Panc1 (cell line): ENCODE data around the gene ELOVL2. TPM values are rescaled to one million over a fixed set of nuclear protein-coding genes. Genes with fewer than 3 reads are reported as not detected.

Source experiments
- ATAC-seq: fragments of 200-7000 bp; cut with Tn5 transposase; 2 replicates; pipeline ENCODE4 v1.9.1; 2020; ENCODE audit warnings: mild to moderate bottlenecking, moderate library complexity
- BruUV-seq: library from RNA; stranded (reverse); fragments of 400-500 nt; replicated peaks from 2 replicates; lab custom pipeline; 2021; lab: Mats Ljungman, UMichigan
- CTCF ChIA-PET: fragments of 300-600 bp; sonication (Branson Sonifier 250); formaldehyde crosslinking; loops from one replicate; lab custom pipeline; 2022; ENCODE audit warnings: antibody characterized with exemption; lab: Charles Lee
- POLR2A ChIA-PET: fragments of 300-600 bp; sonication (Branson Sonifier 250); formaldehyde crosslinking; loops from one replicate; lab custom pipeline; 2022; ENCODE audit warnings: antibody characterized with exemption; lab: Charles Lee
- DNase-seq: peaks from one replicate; pipeline ENCODE4 v3.0.0-alpha.2; 2010; ENCODE audit warnings: low read depth, low spot score
- H3K27ac ChIP-seq: 2 replicates; pipeline ENCODE4 v1.5.1; 2011; ENCODE audit warnings: mild to moderate bottlenecking, low read length, inconsistent platforms
- H3K27me3 ChIP-seq: fragments of 200-500 bp; sonication (Bioruptor generic); 2 replicates; pipeline ENCODE4 v1.6.0; 2014; ENCODE audit warnings: low read length, inconsistent platforms; ENCODE audit not compliant: control insufficient read depth, insufficient read depth
- H3K36me3 ChIP-seq: fragments of 200-500 bp; sonication (Bioruptor generic); 2 replicates; pipeline ENCODE4 v1.5.1; 2014; ENCODE audit warnings: inconsistent platforms, mild to moderate bottlenecking, low read length, moderate library complexity; ENCODE audit not compliant: control insufficient read depth, insufficient read depth
- H3K4me1 ChIP-seq: 2 replicates; pipeline ENCODE4 v1.5.1; 2011; ENCODE audit warnings: inconsistent platforms, mild to moderate bottlenecking, low read length, moderate library complexity; ENCODE audit not compliant: control insufficient read depth, insufficient read depth
- H3K4me3 ChIP-seq, 2 experiments: 2 replicates each; pipeline ENCODE4 v1.5.1; 2011 to 2012; ENCODE audit warnings: low read depth in 2 of 2, low read length in 2 of 2, mild to moderate bottlenecking in 2 of 2, inconsistent platforms in 1 of 2, moderate library complexity in 1 of 2
- H3K9me3 ChIP-seq: fragments of 200-500 bp; sonication (Bioruptor generic); 2 replicates; pipeline ENCODE4 v1.5.1; 2014; ENCODE audit warnings: low read depth, mild to moderate bottlenecking, inconsistent platforms, low read length, moderate library complexity; ENCODE audit not compliant: control insufficient read depth, insufficient read depth
- CTCF ChIP-seq: fragments of 450-650 bp; IDR thresholded peaks from 2 replicates; pipeline ENCODE4 v1.5.1; 2017; ENCODE audit warnings: mild to moderate bottlenecking
- POLR2AphosphoS5 ChIP-seq: IDR thresholded peaks from 2 replicates; pipeline ENCODE4 v1.6.1; 2012; ENCODE audit warnings: mild to moderate bottlenecking, low read depth, low read length, moderate library complexity
- SIN3A ChIP-seq: IDR thresholded peaks from 2 replicates; pipeline ENCODE4 v1.6.1; 2012; ENCODE audit warnings: low read depth, mild to moderate bottlenecking, low read length, moderate library complexity, borderline replicate concordance; ENCODE audit not compliant: insufficient read depth
- TCF7L2 ChIP-seq: IDR thresholded peaks from 2 replicates; pipeline ENCODE4 v1.6.1; 2011; ENCODE audit warnings: mild to moderate bottlenecking, low read depth, low read length, inconsistent platforms
- in situ Hi-C: cut with HindIII; loops from 2 replicates; pipeline ENCODE4 v1.10.0; 2016; ENCODE audit warnings: low sequenced_read_pairs, low pct_unique_long_range_greater_than_20kb
- intact Hi-C: fragments of 100-400 bp; cut with micrococcal nuclease; formaldehyde crosslinking; loops from one replicate; pipeline ENCODE4 v1.10.0; 2022; ENCODE audit not compliant: unreplicated experiment
- total RNA-seq: library from RNA; stranded (reverse); gene quantifications from one replicate; pipeline ENCODE4 v1.2.1, GENCODE V29; 2021; ENCODE audit not compliant: unreplicated experiment
- TF ChIP-seq, protein P1 (sequence below), 2 experiments: IDR thresholded peaks; 2 replicates each; pipeline ENCODE4 v1.6.1; 2011 to 2012; ENCODE audit warnings: low read depth in 2 of 2, control low read depth in 1 of 2, low read length in 1 of 2, mild to moderate bottlenecking in 1 of 2, moderate library complexity in 1 of 2; ENCODE audit not compliant: insufficient read depth in 1 of 2

ELOVL2 gene
- total RNA-seq, 1 experiment from 2014 or later: 27.8 TPM

DNA sequence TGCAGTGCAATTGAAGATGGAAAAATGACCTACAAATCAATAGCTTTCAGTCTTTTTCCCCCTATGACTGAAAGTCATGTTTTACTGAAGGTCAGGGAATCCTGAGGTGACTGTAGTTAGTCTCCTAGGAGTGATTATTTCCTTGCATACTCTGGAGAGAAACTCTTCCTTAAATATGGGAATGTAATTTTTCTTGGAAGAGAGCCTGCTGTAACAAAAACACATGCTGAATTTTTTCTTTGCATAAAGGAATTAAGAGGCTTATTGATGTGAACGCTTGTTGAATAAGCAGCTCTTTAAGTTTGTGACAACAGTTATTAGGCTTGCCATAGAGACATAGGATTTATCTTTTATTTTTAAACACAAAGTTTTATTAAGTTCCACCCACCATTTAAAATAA, 64.5 kb downstream of the ELOVL2 start:
- Histone ChIP-seq H3K36me3 (no peaks in the 10 kb centered on the region), H3K27ac (no peak overlapping the region), H3K4me3 (no peak overlapping the region), H3K9me3 (no peaks in the 10 kb centered on the region), H3K27me3 (no peaks in the 10 kb centered on the region), H3K4me1 (no peaks in the 10 kb centered on the region)
- TF ChIP-seq SIN3A (no peak), POLR2AphosphoS5 (no peak), TCF7L2 (no peak), CTCF (no peak)
- TF ChIP-seq, protein P1, sequence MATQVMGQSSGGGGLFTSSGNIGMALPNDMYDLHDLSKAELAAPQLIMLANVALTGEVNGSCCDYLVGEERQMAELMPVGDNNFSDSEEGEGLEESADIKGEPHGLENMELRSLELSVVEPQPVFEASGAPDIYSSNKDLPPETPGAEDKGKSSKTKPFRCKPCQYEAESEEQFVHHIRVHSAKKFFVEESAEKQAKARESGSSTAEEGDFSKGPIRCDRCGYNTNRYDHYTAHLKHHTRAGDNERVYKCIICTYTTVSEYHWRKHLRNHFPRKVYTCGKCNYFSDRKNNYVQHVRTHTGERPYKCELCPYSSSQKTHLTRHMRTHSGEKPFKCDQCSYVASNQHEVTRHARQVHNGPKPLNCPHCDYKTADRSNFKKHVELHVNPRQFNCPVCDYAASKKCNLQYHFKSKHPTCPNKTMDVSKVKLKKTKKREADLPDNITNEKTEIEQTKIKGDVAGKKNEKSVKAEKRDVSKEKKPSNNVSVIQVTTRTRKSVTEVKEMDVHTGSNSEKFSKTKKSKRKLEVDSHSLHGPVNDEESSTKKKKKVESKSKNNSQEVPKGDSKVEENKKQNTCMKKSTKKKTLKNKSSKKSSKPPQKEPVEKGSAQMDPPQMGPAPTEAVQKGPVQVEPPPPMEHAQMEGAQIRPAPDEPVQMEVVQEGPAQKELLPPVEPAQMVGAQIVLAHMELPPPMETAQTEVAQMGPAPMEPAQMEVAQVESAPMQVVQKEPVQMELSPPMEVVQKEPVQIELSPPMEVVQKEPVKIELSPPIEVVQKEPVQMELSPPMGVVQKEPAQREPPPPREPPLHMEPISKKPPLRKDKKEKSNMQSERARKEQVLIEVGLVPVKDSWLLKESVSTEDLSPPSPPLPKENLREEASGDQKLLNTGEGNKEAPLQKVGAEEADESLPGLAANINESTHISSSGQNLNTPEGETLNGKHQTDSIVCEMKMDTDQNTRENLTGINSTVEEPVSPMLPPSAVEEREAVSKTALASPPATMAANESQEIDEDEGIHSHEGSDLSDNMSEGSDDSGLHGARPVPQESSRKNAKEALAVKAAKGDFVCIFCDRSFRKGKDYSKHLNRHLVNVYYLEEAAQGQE (IDR thresholded peaks at IDR 0.05; ENCODE audit: insufficient read depth in 1 of 2, low read depth in 2 of 2, low read length in 1 of 2): no peak
- intact Hi-C loops (no loop called here), in situ Hi-C loops (no loop called here)
- POLR2A ChIA-PET: no interaction called here
- ATAC-seq (no peak), DNase-seq (no peak)
- CTCF ChIA-PET: no interaction called here
- BruUV-seq: no TSS peak

GRCh38 chr6:10977231-10977968, 66.7 kb downstream of the ELOVL2 start:
- H3K9me3 ChIP-seq: no peaks in the 10 kb centered on the region
- in situ Hi-C loops: no loop called here

DNA sequence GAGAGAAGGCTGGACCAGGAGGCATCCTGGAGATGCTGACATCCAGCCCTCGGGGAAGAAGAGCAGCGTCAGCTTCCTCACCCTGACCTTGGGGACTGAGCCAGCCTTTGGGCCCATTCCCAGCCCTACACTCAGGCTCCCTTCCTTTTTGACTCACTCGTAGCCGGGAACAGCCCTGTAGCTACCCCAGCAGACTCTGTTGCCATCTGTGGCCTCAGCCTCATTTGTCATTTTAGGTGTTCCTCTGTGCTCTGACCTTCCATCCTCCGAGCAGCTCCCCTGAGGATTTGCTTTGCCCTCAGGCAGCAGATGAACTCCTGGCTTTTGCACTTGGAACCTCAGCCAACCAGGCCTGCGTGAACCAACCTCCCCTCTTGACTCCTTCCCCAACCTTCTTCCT, 67.5 kb downstream of the ELOVL2 start:
- DNase-seq (no peak), ATAC-seq (peak; percentile 46; the same call in 1 of the 2 replicates)
- no TSS peak for BruUV-seq
- no peaks in the 10 kb centered on the region for H3K27me3 ChIP-seq
- ChIA-PET CTCF (interaction anchor here (0.7 kb wide), 1 partner anchor 563 kb away, joined by 3 read pairs; no protein-coding TSS in a partner anchor), POLR2A (interaction anchor here (0.5 kb wide), 1 partner anchor 88 kb away, joined by 3 read pairs; no protein-coding TSS in a partner anchor)
- no peaks in the 10 kb centered on the region for H3K9me3 ChIP-seq
- no peaks in the 10 kb centered on the region for H3K4me1 ChIP-seq
- TF ChIP-seq POLR2AphosphoS5 (no peak), SIN3A (no peak), TCF7L2 (no peak), CTCF (no peak)
- TF ChIP-seq, protein P1 (IDR thresholded peaks at IDR 0.05; ENCODE audit: insufficient read depth in 1 of 2, low read depth in 2 of 2, low read length in 1 of 2): no peak
- no peak overlapping the region for H3K27ac ChIP-seq
- in situ Hi-C loops (no loop called here), intact Hi-C loops (no loop called here)
- no peak overlapping the region for H3K4me3 ChIP-seq
- H3K36me3 ChIP-seq: no peaks in the 10 kb centered on the region

More at GRCh38 chr6:10977231-10977968, 66.7 kb downstream of the ELOVL2 start:
- Histone ChIP-seq H3K27me3 (no peaks in the 10 kb centered on the region), H3K27ac (no peak overlapping the region), H3K4me1 (no peaks in the 10 kb centered on the region), H3K4me3 (no peak overlapping the region), H3K36me3 (no peaks in the 10 kb centered on the region)
- DNase-seq (no peak), ATAC-seq (no peak)
- POLR2A ChIA-PET: interaction anchor here (0.5 kb wide), 1 partner anchor 87 kb away, joined by 3 read pairs; no protein-coding TSS in a partner anchor
- CTCF ChIA-PET: interaction anchor here (0.7 kb wide), 1 partner anchor 564 kb away, joined by 3 read pairs; no protein-coding TSS in a partner anchor
- BruUV-seq: no TSS peak
- intact Hi-C loops: no loop called here
- TF ChIP-seq POLR2AphosphoS5: no peak
- no peak for TF ChIP-seq SIN3A
- no peak for TF ChIP-seq TCF7L2
